HG03095 (cell line): Measurements from ENCODE around the gene SHROOM4.

Experiments used
- ATAC-seq: cut with Tn5 transposase; IDR thresholded peaks from one replicate; pipeline ENCODE4 v1.9.1; 2021; ENCODE audit warnings: moderate library complexity; ENCODE audit not compliant: unreplicated experiment

Gene SHROOM4

DNA sequence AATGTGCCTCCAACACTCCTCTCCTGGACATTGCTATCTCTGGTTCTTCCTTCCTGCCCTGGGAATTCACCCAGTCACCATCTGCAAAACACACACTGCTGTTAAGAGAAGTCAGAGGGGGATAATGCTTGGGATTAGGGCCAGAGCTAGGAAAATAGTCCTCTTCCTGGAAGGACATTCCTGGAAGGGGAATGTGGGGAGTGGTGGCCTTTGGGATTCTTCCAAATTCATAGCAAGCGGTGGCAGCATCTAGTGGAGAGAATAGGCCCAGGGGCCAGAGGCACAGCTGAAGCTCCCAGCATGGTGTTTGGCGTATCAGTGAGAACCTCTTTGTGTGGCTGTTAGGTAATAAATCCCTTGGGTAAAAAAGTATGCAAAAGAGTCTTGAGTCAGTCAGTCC, 34.3 kb downstream of the SHROOM4 start:
- no peak for ATAC-seq

DNA sequence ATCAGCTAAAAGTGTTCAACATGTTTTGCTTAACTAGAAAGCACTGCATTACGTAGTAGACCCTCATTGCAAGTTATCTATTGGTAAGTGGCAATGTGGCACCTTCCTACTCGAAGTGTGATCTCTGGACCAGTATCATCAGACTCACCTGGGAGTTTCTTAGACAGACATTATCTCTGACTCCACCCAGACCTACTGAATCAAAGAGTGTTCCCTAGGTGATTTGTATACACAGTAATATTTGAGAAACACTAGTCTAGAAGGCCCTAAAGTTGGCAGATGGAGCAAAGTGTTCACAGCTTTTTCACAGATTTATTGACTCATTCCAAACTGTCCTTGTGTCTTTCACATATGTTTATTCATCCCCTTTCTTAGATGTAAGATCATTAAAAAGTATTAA, 35.7 kb downstream of the SHROOM4 start:
- no peak for ATAC-seq

DNA sequence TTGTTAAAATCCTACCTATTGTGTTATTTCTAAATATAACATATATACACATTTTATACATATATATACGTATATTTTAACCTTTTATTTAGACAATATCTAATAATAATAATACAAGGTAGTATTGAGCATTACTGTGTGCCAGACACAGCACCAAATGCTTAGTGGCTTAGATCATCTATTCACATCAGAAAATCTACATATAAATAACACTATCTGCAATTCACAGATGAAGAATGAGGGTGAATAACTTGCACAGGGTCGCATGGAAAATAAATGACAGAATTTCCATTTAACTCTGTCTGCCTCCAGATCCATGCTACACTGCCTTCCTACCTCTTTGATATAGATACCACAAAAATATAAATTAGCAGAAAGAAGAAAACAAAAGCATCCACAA, 37.7 kb downstream of the SHROOM4 start:
- ATAC-seq = no peak

DNA sequence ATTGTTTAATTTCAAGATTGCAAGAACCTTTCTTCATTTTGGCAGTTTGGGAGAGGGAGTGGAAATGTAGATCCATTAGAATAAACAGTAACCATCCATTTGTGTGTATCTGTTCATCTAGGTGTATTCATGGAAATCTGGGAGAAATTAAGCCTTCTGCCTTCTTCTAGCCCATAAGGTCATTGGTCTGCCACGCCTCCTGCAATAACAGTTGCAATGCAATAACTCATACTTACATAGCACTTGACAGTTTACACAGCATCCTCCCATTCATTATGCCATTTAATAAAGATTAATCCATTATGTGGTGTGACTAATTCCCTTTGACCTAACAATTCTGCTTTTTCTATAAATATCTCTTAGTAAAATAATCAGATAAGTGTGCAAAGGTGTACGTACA, 42.6 kb downstream of the SHROOM4 start:
- ATAC-seq = no peak

DNA sequence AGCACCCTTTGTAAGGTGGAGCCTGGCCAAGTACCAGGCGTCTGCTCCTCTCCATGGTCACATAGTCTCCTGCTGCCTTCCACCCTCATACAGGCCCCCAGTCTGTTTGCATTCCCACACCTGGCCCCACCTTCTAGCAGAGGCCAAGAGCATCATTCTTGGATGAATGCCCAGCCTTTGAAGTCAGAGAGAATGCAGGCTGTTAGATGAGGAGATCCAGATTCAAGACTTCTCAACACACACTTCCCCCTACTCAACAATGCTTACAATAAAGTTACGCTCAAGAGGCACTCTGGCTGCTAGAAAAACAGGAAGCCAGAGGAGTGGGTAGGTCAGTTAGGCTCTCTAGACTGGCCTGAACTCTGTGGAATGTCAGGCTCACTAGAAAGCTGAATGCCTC, 43.3 kb downstream of the SHROOM4 start:
- no peak for ATAC-seq

DNA sequence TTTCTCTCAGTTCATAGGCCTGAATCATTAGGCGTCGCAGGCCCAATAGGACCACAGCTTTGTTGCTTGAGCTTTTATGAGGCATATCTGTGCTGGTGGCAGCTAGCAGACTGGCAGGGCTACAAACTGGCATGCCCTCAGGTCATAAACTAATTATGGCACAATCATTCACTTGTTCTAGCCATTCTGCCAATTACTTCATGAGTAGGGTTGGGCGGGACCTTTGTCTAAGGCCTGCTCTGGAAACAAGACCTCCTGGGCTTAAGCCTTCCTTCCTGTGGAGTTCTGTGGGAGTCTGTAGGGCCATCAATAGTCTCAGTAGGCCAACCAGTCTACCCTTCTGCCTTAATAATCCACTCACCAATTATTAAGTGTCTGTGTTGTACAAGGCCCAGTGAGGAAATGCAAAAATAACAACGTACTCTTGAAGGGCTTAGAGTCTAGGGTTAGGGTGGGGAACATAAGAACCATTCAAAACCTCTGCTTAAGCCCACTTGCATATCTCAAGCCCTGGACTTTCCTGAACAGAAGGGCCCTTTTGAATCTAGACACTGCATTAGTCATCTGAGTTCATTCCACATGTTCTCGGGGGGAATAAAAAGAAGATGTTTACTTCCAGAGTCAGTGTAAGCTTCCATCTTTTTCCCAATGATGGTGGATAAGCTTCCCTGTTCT, 44.5 kb downstream of the SHROOM4 start:
- ATAC-seq = no peak

DNA sequence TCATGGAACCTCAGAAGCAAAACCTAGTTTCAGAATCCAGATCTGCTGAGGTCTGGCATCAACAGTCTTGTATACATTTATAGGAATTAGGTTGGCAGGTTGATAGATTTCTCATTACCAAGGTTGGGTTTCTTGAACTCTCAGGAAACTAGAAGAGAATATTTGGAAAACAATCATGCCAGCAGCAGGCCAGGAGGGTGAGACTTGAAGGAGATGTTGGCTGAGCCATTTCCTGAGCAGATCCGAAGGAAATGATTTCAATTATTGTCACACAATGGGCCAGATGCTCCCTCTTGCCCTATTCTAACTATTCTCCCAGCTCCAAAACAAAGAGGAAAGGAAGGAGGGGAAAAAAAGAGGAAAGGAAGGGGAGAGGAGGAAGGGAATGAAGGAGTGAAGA, 45.2 kb downstream of the SHROOM4 start:
- no peak for ATAC-seq

DNA sequence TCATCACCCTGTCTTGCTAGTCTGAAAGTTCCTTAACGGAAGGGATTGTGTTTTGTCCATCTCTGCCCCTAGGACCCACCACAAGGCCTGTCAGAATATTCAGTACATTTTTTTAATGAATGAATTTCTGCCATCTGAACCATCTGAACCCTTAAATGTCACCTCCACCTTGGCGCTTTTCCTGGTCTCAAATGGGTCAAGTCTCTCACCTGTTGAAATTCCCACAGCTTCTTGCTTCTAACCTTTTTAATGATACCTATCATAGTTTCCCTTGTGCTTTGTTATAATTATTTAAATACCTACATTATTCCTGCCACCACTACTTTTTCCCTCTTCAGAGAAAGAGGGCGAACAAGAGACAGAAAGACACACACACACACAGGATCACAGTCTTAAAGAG, 48.0 kb downstream of the SHROOM4 start:
- ATAC-seq = no peak

DNA sequence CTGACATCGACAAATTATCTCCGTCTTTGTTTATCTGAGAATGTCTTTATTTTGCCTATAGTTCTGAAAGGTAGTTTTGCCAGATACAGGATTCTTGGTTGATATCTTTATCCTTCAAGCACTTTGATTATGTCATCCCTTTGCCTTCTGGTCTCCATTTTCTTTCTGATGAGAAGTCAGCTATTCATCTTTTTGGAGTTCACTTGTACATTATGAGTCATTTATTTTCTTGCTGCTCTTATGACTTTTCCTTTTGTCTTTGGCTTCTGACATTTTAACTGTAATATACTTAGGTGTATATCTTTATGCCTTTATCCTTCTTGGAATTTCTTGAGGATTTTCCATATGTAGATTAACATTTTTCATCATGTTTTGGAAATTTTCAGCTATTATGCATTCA, 51.4 kb downstream of the SHROOM4 start:
- no peak for ATAC-seq

DNA sequence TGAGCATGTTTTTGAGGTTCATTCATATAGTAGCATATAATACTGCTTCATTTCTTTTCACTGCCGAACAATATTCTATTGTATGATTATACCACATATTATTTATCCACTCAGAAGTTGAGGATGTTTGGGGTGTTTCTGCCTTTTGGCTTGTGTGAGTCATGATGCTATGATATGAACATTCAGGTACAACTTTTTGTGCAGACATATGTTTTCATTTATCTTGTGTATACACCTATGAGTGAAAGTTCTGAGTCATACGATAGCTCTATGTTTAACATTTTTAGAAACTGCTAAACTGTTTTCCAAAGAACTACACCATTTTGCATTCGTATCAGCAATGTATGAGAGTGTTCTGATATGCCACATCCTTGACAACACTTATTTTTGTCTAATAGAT, 57.7 kb downstream of the SHROOM4 start:
- ATAC-seq = no peak

DNA sequence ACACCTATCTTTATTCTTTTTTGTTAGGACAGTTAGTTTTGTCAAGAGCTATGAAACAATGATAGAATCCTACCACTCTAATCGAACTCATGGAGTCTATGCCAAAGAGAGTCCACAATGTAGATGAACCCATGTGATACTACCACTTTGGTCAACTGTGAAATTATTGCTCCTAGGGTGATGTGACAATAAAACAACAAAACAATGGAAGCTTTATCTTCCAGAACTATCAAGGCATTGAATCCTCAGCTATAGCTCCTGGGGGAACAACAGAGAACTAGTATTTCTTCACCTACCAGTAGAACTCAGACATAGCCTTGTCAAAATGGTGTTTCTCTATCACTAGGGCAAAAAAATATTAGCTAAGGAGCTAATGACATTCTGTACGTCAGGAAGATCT, 62.9 kb downstream of the SHROOM4 start:
- ATAC-seq = no peak

DNA sequence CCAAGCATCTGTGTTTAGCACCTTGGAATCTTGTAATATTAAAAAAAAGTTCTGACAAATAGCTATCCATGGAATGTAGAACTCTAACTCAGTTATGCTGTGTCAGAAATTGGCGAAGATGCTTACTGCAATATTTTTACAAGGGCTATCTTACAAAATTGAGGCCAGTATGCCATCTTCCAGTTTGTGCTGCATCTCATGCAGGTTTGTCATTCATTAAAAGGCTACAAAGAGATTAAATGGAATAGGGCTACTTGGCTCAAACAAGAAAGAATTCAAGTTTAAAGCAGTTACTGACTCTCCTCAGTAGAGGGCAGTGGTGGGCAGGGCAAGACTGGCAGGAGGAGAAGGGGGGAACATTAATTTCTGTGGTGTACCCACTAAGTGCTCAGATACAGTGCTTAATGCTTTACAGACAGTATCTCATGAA, 66.5 kb downstream of the SHROOM4 start:
- ATAC-seq = no peak

DNA sequence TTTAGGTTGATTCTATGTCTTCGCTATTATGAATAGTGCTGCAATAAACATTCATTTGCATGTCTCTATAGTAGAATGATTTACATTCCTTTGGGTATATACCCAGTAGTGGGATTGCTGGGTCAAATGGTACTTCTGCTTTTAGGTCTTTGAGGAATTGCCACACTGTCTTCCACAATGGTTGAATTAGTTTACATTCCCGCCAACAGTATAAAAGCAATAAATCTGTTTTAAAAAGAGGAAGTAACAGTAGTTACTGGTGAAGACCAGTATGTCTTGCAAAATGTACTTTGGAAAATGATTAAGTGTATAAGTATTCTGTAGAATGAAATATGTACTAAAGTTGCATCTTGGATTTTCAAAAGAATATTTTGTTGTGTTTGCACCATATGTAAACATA, 77.3 kb downstream of the SHROOM4 start:
- no peak for ATAC-seq

DNA sequence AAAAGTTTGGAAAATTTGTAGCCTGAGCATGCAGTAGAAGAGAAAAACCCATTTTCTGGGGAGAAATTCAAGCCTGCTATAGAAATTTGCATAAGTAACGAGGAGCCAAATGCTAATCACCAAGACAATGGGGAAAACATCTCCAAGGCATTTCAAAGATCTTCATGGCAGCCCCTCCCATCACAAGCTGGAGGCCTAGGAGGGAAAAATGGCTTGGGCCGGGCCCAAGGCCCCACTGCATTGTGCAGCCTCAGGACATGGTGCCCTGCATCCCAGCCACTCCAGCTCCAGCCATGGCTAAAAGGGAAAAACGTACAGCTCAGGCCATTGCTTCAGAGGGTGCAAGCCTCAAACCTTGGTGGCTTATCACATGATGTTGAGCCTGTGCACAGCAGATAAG, 87.7 kb downstream of the SHROOM4 start:
- ATAC-seq = no peak

DNA sequence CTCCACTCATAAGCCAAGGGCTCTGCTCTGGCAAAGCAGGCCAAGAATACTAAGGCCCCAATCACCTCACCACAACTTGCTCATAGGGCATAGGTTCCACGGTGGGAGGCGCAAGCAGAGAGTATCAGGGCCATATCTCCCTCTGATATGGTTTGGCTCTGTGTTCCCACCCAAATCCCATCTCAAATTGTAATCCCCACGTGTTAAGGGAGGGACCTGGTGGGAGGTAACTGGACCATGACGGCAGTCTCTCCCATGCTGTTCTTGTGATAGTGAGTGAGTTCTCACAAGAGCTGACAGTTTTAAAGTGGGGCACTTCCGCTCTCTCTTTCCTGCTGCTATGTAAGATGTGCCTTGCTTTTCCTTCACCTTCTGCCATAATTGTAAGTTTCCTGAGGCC, 88.7 kb downstream of the SHROOM4 start:
- no peak for ATAC-seq

DNA sequence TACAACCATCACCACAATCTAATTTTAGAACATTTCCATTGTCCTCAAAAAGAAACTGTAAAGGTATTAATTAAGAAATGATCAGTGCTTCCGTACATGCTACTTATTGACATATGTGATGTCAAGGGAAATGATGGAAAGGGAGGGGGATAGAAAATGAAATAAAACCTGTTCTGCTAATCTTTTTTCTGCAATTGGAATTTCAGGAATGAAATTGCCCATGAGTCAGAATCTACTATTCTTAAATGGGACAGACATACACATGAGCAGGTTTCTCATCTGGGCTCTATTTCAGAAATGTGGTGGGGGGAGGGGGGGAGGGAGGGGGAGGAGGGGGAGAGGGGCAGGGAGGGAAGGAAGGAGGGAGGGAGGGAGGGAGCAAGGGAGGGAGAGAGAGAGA, 91.0 kb downstream of the SHROOM4 start:
- no peak for ATAC-seq

DNA sequence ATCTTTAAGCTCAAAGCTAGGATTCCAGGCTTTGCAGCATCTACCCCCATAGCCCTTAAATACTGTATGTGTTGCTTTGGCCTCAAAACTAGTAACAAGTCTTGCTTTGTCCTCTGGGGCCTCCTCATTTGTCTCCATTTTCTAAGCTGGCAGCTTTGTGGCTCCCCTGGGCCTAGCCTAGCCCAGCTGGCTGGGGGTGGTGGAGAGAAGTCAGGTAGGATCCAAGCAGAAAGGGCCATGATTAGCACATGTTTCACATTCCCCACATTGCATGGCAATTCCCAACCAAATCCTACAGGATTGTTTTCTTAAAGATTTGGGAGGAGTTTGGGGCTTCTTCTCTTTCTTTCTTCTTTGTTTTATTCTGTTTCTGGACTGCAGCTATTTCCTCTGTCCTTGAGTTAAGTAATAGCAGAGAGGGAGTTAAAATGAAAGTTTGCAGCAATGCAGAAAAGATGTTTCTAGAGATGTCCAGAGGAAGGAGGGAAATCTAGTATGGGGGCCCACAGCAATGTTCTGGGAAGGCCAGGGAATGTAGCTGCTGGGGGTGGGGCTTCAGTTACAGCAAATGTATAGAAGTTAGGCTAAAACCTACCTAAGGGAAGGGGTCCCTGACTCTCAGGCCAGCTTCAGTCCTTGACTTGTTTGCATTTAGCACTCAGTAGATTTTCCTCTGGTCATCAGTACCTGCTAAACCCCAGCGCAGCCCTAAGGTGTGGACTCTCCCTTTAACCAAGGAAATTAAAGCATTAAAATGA, 92.1 kb downstream of the SHROOM4 start:
- ATAC-seq = no peak

DNA sequence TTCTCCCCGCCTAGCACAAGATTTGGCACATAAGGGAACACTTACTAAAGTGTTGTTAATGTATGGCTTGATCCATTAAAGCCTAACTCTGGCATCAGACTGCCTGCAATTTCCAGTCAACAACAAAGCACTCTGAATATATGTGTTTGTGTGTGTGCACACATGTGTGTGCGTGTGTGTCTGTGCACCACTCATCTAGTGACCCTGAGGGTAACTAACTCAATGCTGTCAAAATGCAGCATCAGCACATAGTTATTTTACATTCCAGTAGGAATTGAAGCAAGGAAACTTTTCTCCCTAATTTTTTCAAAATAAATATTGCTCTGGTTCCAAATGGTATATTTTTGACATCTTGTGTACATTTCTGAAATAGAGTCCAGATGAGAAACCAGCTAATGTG, 94.4 kb downstream of the SHROOM4 start:
- ATAC-seq = no peak

DNA sequence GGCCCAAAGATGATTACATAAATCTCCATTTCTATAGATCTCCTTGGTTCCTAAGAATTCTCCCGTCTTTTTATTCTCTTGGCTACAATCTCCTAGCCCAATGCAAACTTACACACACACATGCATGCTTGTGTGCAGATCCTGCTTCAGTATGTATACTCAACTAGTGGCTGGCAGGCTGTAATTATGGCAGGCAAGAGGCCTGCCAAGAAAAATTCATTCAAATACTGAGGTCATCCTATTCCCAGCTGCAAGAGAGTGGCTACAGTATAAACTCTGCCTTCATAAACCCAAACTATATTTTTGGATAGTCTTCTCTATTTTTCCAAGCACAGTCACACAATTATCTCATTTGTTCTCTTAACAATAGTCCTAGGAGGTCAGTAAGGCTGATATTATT, 95.2 kb downstream of the SHROOM4 start:
- ATAC-seq = no peak

DNA sequence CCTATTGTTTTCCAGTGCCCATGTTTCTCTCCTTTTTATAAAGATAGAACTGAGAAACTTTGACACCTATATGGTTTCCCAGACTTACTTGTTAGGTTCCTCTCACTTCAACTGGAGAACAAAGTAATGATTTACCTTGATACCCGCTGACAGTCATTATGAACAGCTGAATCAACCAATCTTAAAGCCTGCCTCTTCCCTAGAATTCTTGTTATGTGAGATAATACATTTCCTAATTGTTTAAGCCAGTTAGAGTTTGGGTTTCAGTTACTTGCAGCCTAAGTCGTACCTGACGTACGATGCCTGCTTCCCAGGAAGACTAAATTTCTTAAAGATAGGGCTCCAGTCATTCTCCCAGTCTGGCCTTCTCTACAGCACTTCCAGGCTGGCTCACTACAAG, 97.3 kb downstream of the SHROOM4 start:
- no peak for ATAC-seq

DNA sequence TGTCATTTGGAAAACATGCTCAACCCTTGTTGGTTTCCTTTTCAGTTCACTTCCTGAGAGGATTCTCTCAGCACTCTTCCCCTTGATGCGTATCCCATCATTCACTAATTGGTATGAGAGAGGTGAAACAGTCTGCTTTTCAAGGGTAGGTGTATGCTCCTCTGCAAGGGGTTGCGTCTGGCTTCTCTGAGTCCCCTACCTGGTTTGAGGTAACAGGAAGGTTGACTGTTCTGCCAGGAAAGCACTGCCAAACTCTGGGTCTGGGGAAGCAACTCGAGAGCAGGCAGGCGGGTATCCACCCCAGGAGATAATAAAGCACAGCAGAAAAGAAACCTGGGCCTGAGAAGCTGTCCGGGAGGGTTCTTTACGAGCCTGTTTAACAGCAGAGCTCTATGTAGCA, 101.2 kb downstream of the SHROOM4 start:
- no peak for ATAC-seq

DNA sequence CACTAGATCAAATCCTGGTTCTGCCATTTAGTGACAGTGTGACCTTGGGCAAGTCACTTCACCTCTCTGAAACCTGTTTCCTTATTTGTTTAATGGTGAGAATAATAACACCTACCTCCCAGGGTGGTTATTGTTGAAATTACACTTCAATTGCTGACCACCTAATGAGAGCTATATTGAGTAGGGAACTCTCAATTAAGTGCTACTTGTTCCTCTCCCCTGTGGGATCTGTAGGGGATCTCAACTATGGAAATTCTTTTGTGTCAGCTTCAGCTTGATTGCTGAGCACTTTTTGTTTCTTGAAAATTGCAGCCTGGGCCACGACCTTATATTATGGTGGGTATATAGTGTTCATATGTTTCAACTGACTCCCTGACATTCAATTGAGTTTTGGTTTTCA, 102.1 kb downstream of the SHROOM4 start:
- no peak for ATAC-seq
